Embryonic facial prominence (tissue), 1 donor: Measurements from ENCODE around the gene CARD19.

Source experiments
- DNase-seq: peaks from one replicate; pipeline ENCODE4 v3.0.0-alpha.2; 2016; ENCODE audit errors: extremely low spot score

CARD19 gene, protein sequence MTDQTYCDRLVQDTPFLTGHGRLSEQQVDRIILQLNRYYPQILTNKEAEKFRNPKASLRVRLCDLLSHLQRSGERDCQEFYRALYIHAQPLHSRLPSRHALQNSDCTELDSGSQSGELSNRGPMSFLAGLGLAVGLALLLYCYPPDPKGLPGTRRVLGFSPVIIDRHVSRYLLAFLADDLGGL

DNA sequence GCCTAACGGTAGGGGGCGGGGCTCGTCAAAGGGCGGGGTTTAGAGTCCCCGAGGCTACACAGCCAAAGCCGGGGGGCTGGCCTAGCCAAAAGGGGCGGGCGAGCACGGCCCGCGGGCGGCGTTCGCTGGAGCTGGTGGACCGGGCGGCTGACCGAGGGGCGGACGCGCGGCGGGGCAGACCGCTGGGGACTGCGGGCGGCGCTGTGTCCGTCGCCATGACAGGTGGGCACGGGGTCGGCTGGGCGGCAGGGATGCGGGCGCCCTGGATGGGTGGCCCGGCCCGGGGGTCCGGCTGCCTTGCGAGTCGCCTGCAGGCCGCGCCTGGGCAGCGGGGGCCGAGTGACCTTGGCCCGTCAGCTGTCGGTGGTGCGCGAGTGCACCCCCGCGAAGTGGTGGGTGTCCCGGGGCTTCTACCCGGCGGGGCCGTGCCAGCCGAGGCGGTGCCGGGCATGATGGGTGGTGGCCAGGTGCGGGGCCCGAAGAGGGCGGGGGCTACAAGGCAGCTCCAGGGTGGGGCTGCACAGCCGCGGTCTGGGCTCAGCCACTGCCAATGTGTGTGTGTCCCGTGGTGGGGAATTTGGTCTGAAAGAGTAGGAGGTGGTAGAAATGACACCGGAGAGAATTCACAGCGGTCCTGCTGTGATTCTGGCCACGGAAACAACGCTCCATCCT, at the start of gene CARD19:
Gene CARD19, plus strand, starts transcription at position 87 of the 672 bp plus-strand sequence. Its CDS starts 129 bp downstream, at position 216.
- DNase-seq, result no peak

- DNase-seq, result no peak
Observed at GRCh38 chr9:93048566-93049448, 47.2 kb upstream of the CARD19 start.

GRCh38 chr9:93049491-93049890, 46.5 kb upstream of the CARD19 start:
- DNase-seq, result no peak

- no peak for DNase-seq
Observed at GRCh38 chr9:93050231-93050630, 45.8 kb upstream of the CARD19 start.

GRCh38 chr9:93051680-93052089, 44.3 kb upstream of the CARD19 start:
- no peak for DNase-seq

- no peak for DNase-seq
Observed at GRCh38 chr9:93052791-93053540, 43.1 kb upstream of the CARD19 start.

DNA sequence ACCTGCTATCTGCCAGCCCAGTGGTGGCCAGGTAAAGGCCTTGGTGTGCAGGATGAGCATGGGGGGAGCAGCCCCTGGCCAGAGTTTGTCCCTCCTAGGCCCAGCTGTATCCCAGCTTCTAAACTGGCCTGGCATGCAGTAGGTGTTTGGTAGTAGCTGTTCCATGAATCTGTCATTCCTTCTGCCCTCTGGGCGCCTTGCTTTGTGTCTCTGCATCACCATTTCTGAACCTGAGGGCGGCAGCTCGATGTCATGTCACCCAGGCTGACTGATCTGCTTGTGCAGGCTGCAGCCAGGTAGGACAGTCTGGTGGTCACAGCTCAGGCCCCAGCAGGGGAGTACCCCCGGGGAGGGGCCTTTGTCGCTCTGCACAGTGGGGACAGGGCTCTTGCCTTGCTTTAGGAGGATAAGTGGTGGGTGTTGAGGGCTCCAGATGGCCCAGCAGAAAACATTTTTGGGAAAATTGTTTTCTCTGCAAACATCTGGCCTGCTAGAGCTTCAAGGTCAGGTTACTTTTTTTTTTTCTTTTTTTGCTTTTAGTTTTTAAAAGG, 42.2 kb upstream of the CARD19 start:
- DNase-seq, result no peak

- no peak for DNase-seq
Observed at GRCh38 chr9:93054758-93055704, 41.0 kb upstream of the CARD19 start.

- DNase-seq, result no peak
Observed at GRCh38 chr9:93057042-93057702, 38.8 kb upstream of the CARD19 start.

GRCh38 chr9:93057703-93058354, 38.2 kb upstream of the CARD19 start:
- no peak for DNase-seq

- DNase-seq, result no peak
Observed at GRCh38 chr9:93058355-93059010, 37.5 kb upstream of the CARD19 start, which contains the start of gene SUSD3. Gene SUSD3, plus strand, starts transcription at chr9:93058701. Its CDS starts 42 bp downstream, at chr9:93058743.

DNA sequence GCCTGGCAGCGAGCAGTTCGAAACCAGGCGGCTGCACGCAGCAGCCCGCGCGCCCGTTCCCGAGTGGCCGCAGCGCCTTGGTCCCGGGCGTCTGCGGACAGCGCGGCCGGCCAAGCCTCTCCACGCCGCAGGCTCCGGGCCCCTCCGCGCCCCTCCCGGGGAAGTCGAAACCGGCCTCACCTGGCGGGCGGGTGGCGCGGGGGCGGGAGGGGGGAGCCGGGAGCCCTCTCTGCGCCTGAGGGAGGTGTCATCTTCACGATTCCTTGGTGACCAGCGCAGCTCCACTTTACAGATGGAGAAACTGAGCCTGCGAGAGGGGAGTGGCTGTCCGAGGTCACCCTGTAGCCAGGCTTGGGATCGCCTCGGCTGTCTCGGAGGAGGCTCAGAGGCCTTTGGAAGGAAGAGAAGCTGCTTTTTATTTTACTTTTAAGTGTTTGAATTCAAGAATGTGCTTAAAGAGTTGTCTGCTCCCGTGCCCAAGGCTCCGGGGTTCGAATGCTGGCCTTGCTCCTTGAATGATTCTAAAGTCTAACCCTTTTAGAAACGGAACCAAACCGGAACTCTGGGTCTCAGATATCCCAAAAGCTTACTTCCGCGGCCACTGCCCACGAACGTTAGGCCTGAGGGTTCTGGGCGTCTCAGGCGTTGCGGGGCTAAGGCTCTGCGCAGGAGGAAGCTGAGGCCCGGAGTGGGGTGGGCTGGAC, 36.9 kb upstream of the CARD19 start:
- no peak for DNase-seq

DNA sequence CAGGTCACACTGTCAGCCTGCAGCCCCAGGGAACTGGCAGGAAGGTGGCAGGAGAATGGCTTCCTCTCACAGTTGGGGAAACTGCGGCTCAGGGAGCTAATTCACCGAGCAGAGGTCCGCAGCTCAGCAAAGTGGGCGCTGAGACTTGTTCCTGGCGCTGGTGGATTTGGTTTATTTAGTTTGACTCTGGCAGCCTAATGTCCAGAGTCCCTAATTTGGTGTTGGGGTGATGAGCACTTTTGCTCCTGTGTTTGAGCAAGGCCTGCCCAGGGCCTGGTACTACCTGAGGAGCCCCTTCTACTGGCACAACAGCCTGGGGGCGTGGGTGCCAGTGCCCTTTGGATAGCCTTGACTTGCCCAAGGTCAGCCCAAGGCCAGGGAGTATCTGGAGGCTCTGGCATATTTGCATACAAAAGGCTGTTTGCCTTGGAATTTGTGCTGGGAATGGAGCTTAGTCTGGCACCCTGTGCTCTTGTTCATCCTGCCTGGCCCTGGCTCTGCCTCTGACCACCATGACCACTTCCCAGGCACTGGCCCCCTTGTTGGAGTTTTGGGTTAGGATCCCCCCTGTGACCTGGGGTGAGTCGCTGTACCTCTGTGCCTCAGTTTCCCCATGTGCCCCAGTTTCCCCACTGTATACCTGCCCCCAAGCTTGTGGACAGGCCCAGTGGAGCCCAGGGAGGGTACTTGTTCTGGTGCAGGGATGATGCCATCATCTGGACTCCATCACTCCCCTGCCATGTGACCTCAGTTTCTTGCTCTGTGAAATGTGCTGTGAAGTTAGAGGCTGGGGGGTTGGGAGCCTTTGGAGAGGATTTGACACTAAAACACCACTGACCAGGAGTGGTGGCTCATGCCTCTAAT, 36.1 kb upstream of the CARD19 start:
- DNase-seq, result no peak

DNA sequence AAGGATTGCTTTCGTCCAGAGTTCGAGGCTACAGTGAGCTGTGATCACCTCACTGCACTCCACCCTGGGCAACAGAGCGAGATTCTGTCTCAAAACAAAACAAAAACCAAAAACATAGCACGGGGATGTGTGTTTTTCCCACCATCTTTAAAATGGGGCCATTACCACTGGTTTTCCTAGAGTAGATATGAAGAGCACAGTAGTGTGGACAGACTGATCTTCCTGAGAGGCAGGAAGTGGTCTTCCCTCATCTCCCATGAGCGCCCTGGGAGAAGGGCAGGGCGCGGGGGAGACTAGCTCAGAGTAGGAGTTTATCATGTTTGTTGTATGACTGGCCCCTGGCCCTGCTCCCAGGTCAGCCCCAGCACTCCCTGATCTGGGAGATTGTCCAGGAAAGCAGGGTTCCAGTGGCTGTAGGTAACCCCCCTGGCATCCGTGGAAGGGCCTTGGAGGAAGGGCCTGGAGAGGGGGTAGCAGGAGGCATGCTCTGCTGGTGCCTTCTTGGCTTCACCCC, 35.2 kb upstream of the CARD19 start:
- no peak for DNase-seq

GRCh38 chr9:93061260-93061751, 34.7 kb upstream of the CARD19 start:
- no peak for DNase-seq
